ENCODE measurements around the gene TBC1D7. TPM values are rescaled to one million over a fixed set of nuclear protein-coding genes. Genes with fewer than 3 reads are reported as not detected.

Gene TBC1D7
- total and polyA plus RNA-seq, 12 donors: 17.3 to 42.6 (median 28.1) TPM

GRCh38 chr6:13338038-13338437 is 9.7 kb upstream of the TBC1D7 start:
- no peak for TF ChIP-seq CTCF (IDR thresholded peaks at IDR 0.05)

GRCh38 chr6:13336553-13336952 is 8.2 kb upstream of the TBC1D7 start:
- intact Hi-C loops (cut with DNase I): loop anchor here in 9 of 10 donors (1.0 to 10.0 kb wide), 14 partner anchors 142 to 431 kb away; partner anchors contain the start of genes SIRT5 (in 5 of the 9), GFOD1 (in 2 of the 9) and NOL7 (in 1 of the 9)
- H3K36me3 ChIP-seq: no peaks in the 10 kb centered on the region
- WGBS, 2 donors: 24 to 26% methylated on average over 11 of the region's 11 CpGs
- H3K4me3 ChIP-seq: no peak overlapping the region
- no peaks in the 10 kb centered on the region for H3K27me3 ChIP-seq
- ATAC-seq (peak; percentile 66 to 85 (median 72)), DNase-seq (peak; percentile 82 to 84)
- H3K27ac ChIP-seq: peak overlapping the region in 1 of 10 donors; percentile 40
- TF ChIP-seq CTCF (IDR thresholded peaks at IDR 0.05): peak; percentile 70 to 95 (median 90)
- H3K4me1 ChIP-seq: peaks cover 0 to 29% (median 8%) of the 10 kb centered on the region in 9 donors
- peaks cover 0 to 3% (median 0%) of the 10 kb centered on the region in 11 donors for H3K9me3 ChIP-seq

More at GRCh38 chr6:13338038-13338437, 9.7 kb upstream of the TBC1D7 start:
- Histone ChIP-seq H3K4me1 (peaks cover 0 to 19% (median 6%) of the 10 kb centered on the region in 9 donors), H3K4me3 (no peak overlapping the region), H3K27ac (no peak overlapping the region), H3K36me3 (no peaks in the 10 kb centered on the region), H3K9me3 (peaks cover 0 to 11% (median 0%) of the 10 kb centered on the region in 11 donors), H3K27me3 (no peaks in the 10 kb centered on the region)
- intact Hi-C loops (cut with DNase I): loop anchor here in 8 of 10 donors (5.0 to 10.0 kb wide), 7 partner anchors 143 to 429 kb away; partner anchors contain the start of genes SIRT5 (in 4 of the 8), GFOD1 (in 1 of the 8) and NOL7 (in 1 of the 8)
- ATAC-seq (no peak), DNase-seq (no peak)
- WGBS, 2 donors: 88 to 90% methylated on average over 5 of the region's 5 CpGs

GRCh38 chr6:13334953-13335352 is 6.6 kb upstream of the TBC1D7 start:
- Histone ChIP-seq H3K36me3 (no peaks in the 10 kb centered on the region), H3K4me3 (no peak overlapping the region), H3K27me3 (no peaks in the 10 kb centered on the region), H3K4me1 (peaks cover 2 to 37% (median 10%) of the 10 kb centered on the region in 9 donors), H3K9me3 (no peaks in the 10 kb centered on the region), H3K27ac (peak overlapping the region in 4 of 10 donors; percentile 7 to 58 (median 36))
- 39 to 40% methylated on average over 3 of the region's 3 CpGs for WGBS, 2 donors
- ATAC-seq (peak in 4 of 8 donors; percentile 21 to 79 (median 58)), DNase-seq (no peak)
- no peak for TF ChIP-seq CTCF (IDR thresholded peaks at IDR 0.05)
- intact Hi-C loops (cut with DNase I): loop anchor here (2.0 to 10.0 kb wide), 12 partner anchors 140 to 432 kb away; partner anchors contain the start of genes SIRT5 (in 4 of the 10), GFOD1 (in 1 of the 10) and NOL7 (in 1 of the 10)

GRCh38 chr6:13332349-13332706 is 4.0 kb upstream of the TBC1D7 start:
- 70 to 73% methylated on average over 2 of the region's 2 CpGs for WGBS, 2 donors
- DNase-seq (no peak), ATAC-seq (no peak)
- Histone ChIP-seq H3K4me1 (peaks cover 2 to 49% (median 25%) of the 10 kb centered on the region in 9 donors), H3K27me3 (no peaks in the 10 kb centered on the region), H3K9me3 (no peaks in the 10 kb centered on the region), H3K36me3 (no peaks in the 10 kb centered on the region), H3K27ac (peak overlapping the region in 7 of 10 donors; percentile 24 to 96 (median 71)), H3K4me3 (no peak overlapping the region)
- intact Hi-C loops (cut with DNase I): loop anchor here in 9 of 10 donors (5.0 to 10.0 kb wide), 7 partner anchors 138 to 420 kb away; partner anchors contain the start of genes SIRT5 (in 4 of the 9) and NOL7 (in 1 of the 9)
- TF ChIP-seq CTCF (IDR thresholded peaks at IDR 0.05): no peak
